ENCODE measurements around the gene LMNTD2.

Gene LMNTD2

GRCh38 chr11:560305-561147 lies at the start of gene LMNTD2, which contains the start of gene RASSF7:
TSS of gene LMNTD2 (minus strand) at chr11:560738. CDS start at chr11:560716, 22 bp downstream.
TSS of gene RASSF7 (plus strand) at chr11:560970. CDS start at chr11:561769, 799 bp downstream.
- DNase-seq (ENCODE audit: extremely low read depth, low read depth): no peak
- TF ChIP-seq CTCF (IDR thresholded peaks at IDR 0.05; ENCODE audit: low read depth, low read length, missing control alignments): no peak
- peak within 1 kb of the TSS; percentile 44 for H3K4me3 ChIP-seq (replicated peaks; ENCODE audit: low read depth, low read length)

DNA sequence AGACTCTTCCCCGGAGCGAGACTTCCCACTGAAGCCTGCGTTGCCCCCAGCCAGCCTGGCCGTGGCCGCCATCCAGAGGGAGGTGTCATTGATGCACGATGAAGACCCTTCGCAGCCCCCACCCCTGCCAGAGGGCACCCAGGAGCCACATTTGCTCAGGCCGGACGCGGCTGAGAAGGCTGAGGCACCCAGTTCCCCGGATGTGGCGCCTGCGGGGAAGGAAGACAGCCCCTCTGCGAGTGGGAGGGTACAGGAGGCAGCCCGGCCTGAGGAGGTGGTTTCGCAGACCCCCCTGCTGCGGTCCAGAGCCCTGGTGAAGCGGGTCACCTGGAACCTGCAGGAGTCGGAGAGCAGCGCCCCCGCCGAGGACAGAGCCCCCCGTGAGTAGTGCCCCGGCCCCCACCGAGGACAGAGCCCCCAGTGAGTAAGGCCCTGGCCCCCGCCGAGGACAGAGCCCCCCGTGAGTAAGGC lies 48.8 kb upstream of the LMNTD2 start:
- no peak overlapping the region for H3K4me3 ChIP-seq (replicated peaks; ENCODE audit: low read depth, low read length)
- no peak for TF ChIP-seq CTCF (IDR thresholded peaks at IDR 0.05; ENCODE audit: low read depth, low read length, missing control alignments)
- DNase-seq (ENCODE audit: extremely low read depth, low read depth): no peak

- DNase-seq (ENCODE audit: extremely low read depth, low read depth): no peak
- H3K4me3 ChIP-seq (replicated peaks; ENCODE audit: low read depth, low read length): no peak overlapping the region
- TF ChIP-seq CTCF (IDR thresholded peaks at IDR 0.05; ENCODE audit: low read depth, low read length, missing control alignments): no peak
Measured at GRCh38 chr11:608791-609251, 48.3 kb upstream of the LMNTD2 start.

- no peak for TF ChIP-seq CTCF (IDR thresholded peaks at IDR 0.05; ENCODE audit: low read depth, low read length, missing control alignments)
- no peak for DNase-seq (ENCODE audit: extremely low read depth, low read depth)
Measured at GRCh38 chr11:607971-608659, 47.6 kb upstream of the LMNTD2 start.

GRCh38 chr11:607020-607780 lies 46.7 kb upstream of the LMNTD2 start:
- DNase-seq (ENCODE audit: extremely low read depth, low read depth): no peak
- no peak overlapping the region for H3K4me3 ChIP-seq (replicated peaks; ENCODE audit: low read depth, low read length)
- TF ChIP-seq CTCF (IDR thresholded peaks at IDR 0.05; ENCODE audit: low read depth, low read length, missing control alignments): no peak

More at GRCh38 chr11:607971-608659, 47.6 kb upstream of the LMNTD2 start:
- no peak overlapping the region for H3K4me3 ChIP-seq (replicated peaks; ENCODE audit: low read depth, low read length)

- H3K4me3 ChIP-seq (replicated peaks; ENCODE audit: low read depth, low read length): no peak overlapping the region
- no peak for TF ChIP-seq CTCF (IDR thresholded peaks at IDR 0.05; ENCODE audit: low read depth, low read length, missing control alignments)
- no peak for DNase-seq (ENCODE audit: extremely low read depth, low read depth)
Measured at GRCh38 chr11:606245-606644, 45.7 kb upstream of the LMNTD2 start.

Data from HFF-Myc (cell line).